NOMO-1 treated with DMSO at 0.1 percent for 48 hours (cell line): ENCODE measurements around the gene HRH1.
"Not testable (repeated sequence)": the region's sequence is repeated elsewhere in the genome, so short reads cannot be mapped to it uniquely, and the experiment has no call there.

Source experiments
- DNase-seq: peaks from one replicate; lab custom pipeline; 2025; ENCODE audit not compliant: unreplicated experiment; lab: John Stamatoyannopoulos, UW

Gene HRH1

GRCh38 chr3:11204697-11205348 is 50.5 kb downstream of the HRH1 start:
- DNase-seq, result no peak

GRCh38 chr3:11205881-11206280 is 51.6 kb downstream of the HRH1 start:
- DNase-seq, result not testable (repeated sequence)

- DNase-seq, result no peak
Measured at GRCh38 chr3:11206316-11206715, 52.0 kb downstream of the HRH1 start.

- DNase-seq, result no peak
Measured at GRCh38 chr3:11206953-11207352, 52.7 kb downstream of the HRH1 start.

- DNase-seq, result no peak
Measured at GRCh38 chr3:11211531-11212298, 57.4 kb downstream of the HRH1 start.

GRCh38 chr3:11212299-11212608 is 58.0 kb downstream of the HRH1 start:
- no peak for DNase-seq

- no peak for DNase-seq
Measured at GRCh38 chr3:11212784-11213183, 58.5 kb downstream of the HRH1 start.

GRCh38 chr3:11213810-11214450 is 59.6 kb downstream of the HRH1 start:
- no peak for DNase-seq

GRCh38 chr3:11214451-11214978 is 60.2 kb downstream of the HRH1 start:
- DNase-seq, result no peak

- peak; percentile 76 for DNase-seq
Measured at GRCh38 chr3:11217370-11217769, 63.1 kb downstream of the HRH1 start.

GRCh38 chr3:11220230-11220629 is 65.9 kb downstream of the HRH1 start:
- DNase-seq, result no peak

GRCh38 chr3:11221818-11222415 is 67.6 kb downstream of the HRH1 start:
- DNase-seq, result no peak

- DNase-seq, result no peak
Measured at GRCh38 chr3:11224010-11224409, 69.7 kb downstream of the HRH1 start.

GRCh38 chr3:11224870-11225229 is 70.6 kb downstream of the HRH1 start:
- DNase-seq, result no peak

- DNase-seq, result no peak
Measured at GRCh38 chr3:11226042-11226370, 71.7 kb downstream of the HRH1 start.

- no peak for DNase-seq
Measured at GRCh38 chr3:11228041-11228440, 73.7 kb downstream of the HRH1 start.

GRCh38 chr3:11230125-11230524 is 75.8 kb downstream of the HRH1 start:
- no peak for DNase-seq

- DNase-seq, result peak; percentile 27
Measured at GRCh38 chr3:11230832-11231231, 76.5 kb downstream of the HRH1 start.

- DNase-seq, result no peak
Measured at GRCh38 chr3:11235385-11235784, 81.1 kb downstream of the HRH1 start.

- DNase-seq, result peak; percentile 2
Measured at GRCh38 chr3:11236588-11237461, 82.5 kb downstream of the HRH1 start.

GRCh38 chr3:11238060-11238459 is 83.8 kb downstream of the HRH1 start:
- no peak for DNase-seq
